ENCODE results near the gene SPG11.

Gene SPG11

DNA sequence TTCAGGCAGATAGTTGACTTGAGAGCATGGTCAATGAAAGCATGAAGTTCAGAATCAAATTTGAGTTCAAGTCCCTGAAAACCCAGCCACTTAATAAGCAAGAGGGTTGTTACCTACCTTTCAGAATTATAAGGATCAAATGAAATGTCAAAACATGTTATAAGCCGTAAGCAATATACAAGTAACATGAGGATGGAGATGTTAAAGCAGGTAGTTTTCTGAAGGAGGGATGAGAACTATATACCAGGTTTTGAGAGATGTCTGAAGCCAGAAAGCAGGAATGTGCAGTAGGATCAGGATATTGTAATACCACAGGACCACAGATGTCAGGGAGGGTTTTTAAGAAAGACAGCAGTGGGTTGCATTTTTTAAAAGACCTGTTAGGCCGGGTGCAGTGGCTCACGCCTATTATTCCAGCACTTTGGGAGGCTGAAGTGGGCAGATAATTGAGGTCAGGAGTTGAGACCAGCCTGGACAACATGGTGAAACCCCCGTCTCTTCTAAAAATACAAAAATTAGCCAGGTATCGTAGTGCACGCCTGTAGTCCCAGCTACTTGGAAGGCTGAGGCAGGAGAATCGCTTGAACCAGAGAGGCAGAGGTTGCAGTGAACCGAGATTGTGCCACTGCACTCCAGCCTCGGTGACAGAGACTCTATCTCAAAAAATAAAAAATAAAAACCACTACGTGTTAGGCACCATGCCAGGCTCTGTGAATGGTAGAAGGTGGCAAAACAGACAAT, 133.4 kb downstream of the SPG11 start:
- TF ChIP-seq EZH2phosphoT487 (conservative IDR thresholded peaks at IDR 0.05; ENCODE audit: low read length) (no peak), CTCF (IDR thresholded peaks at IDR 0.05; ENCODE audit: insufficient read depth, low read length, poor library complexity, severe bottlenecking) (no peak)
- Histone ChIP-seq H3K27ac (ENCODE audit: low read depth, low read length) (no peak overlapping the region), H3K4me2 (ENCODE audit: low read depth, low read length, poor library complexity, severe bottlenecking) (no peak overlapping the region), H3K36me3 (ENCODE audit: low read length) (peaks cover 20% of the 10 kb centered on the region; the same call in 1 of the 2 replicates), H2AFZ (ENCODE audit: low read depth, low read length, severe bottlenecking) (no peak overlapping the region), H3K4me3 (ENCODE audit: insufficient read depth, low read length, poor library complexity, severe bottlenecking) (no peak overlapping the region), H3K9me2 (replicated peaks; ENCODE audit: insufficient read depth, low read length) (no peaks in the 10 kb centered on the region), H3K9me3 (ENCODE audit: insufficient read depth, low read length) (no peaks in the 10 kb centered on the region), H4K20me1 (ENCODE audit: low read depth, low read length) (0 out of 2 replicates have a peak, but pooled peaks cover 3% of the 10 kb centered on the region), H3K79me2 (ENCODE audit: insufficient read depth, low read length) (no peaks in the 10 kb centered on the region), H3K27me3 (ENCODE audit: low read length) (no peaks in the 10 kb centered on the region), H3F3A (ENCODE audit: insufficient read depth) (peaks cover 52% of the 10 kb centered on the region), H3K9ac (ENCODE audit: low read length) (no peak overlapping the region)

GRCh38 chr15:44527241-44527640, 136.2 kb downstream of the SPG11 start:
- Histone ChIP-seq H3K4me2 (ENCODE audit: low read depth, low read length, poor library complexity, severe bottlenecking) (no peak overlapping the region), H3F3A (ENCODE audit: insufficient read depth) (peaks cover 42% of the 10 kb centered on the region; the same call in 1 of the 2 replicates), H3K9ac (ENCODE audit: low read length) (no peak overlapping the region), H4K20me1 (ENCODE audit: low read depth, low read length) (0 out of 2 replicates have a peak, but pooled peaks cover 3% of the 10 kb centered on the region), H3K9me3 (ENCODE audit: insufficient read depth, low read length) (no peaks in the 10 kb centered on the region), H3K36me3 (ENCODE audit: low read length) (peaks cover 23% of the 10 kb centered on the region; the same call in 1 of the 2 replicates), H3K79me2 (ENCODE audit: insufficient read depth, low read length) (no peaks in the 10 kb centered on the region), H3K4me3 (ENCODE audit: insufficient read depth, low read length, poor library complexity, severe bottlenecking) (no peak overlapping the region), H3K27me3 (ENCODE audit: low read length) (no peaks in the 10 kb centered on the region), H2AFZ (ENCODE audit: low read depth, low read length, severe bottlenecking) (no peak overlapping the region), H3K9me2 (replicated peaks; ENCODE audit: insufficient read depth, low read length) (no peaks in the 10 kb centered on the region), H3K27ac (ENCODE audit: low read depth, low read length) (no peak overlapping the region)
- TF ChIP-seq CTCF (IDR thresholded peaks at IDR 0.05; ENCODE audit: insufficient read depth, low read length, poor library complexity, severe bottlenecking) = no peak
- TF ChIP-seq EZH2phosphoT487 (conservative IDR thresholded peaks at IDR 0.05; ENCODE audit: low read length) = no peak

DNA sequence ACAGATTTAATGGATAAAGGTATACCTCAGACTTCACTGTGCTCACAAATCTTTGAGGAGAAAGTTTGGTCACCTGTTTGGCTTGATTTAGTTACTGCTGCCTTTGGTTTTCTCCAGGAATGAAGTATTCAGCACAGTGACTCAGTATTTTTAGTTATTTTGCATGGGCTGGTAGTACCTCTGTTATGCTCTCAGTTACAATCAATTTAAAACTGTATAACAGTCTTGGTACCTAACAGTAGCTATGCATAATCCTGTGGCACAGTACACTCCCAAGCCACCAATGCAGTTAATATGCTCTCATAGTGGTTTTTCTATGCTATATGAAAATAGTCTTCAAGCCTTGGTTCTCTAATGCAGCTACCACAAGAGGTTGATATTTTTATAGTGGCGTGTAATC, 138.4 kb downstream of the SPG11 start:
- Histone ChIP-seq H3K27ac (ENCODE audit: low read depth, low read length) (no peak overlapping the region), H3K9me3 (ENCODE audit: insufficient read depth, low read length) (no peaks in the 10 kb centered on the region), H3K36me3 (ENCODE audit: low read length) (peaks cover 34% of the 10 kb centered on the region; the same call in 1 of the 2 replicates)

More for the DNA sequence above, 138.4 kb downstream of the SPG11 start:
- H3F3A ChIP-seq (ENCODE audit: insufficient read depth) = peaks cover 43% of the 10 kb centered on the region; the same call in 1 of the 2 replicates
- TF ChIP-seq CTCF (IDR thresholded peaks at IDR 0.05; ENCODE audit: insufficient read depth, low read length, poor library complexity, severe bottlenecking) (no peak), EZH2phosphoT487 (conservative IDR thresholded peaks at IDR 0.05; ENCODE audit: low read length) (no peak)
- H3K4me3 ChIP-seq (ENCODE audit: insufficient read depth, low read length, poor library complexity, severe bottlenecking) = no peak overlapping the region
- no peak overlapping the region for H3K4me2 ChIP-seq (ENCODE audit: low read depth, low read length, poor library complexity, severe bottlenecking)
- H3K79me2 ChIP-seq (ENCODE audit: insufficient read depth, low read length) = no peaks in the 10 kb centered on the region
- H4K20me1 ChIP-seq (ENCODE audit: low read depth, low read length) = 0 out of 2 replicates have a peak, but pooled peaks cover 3% of the 10 kb centered on the region
- no peaks in the 10 kb centered on the region for H3K9me2 ChIP-seq (replicated peaks; ENCODE audit: insufficient read depth, low read length)
- no peaks in the 10 kb centered on the region for H3K27me3 ChIP-seq (ENCODE audit: low read length)
- no peak overlapping the region for H2AFZ ChIP-seq (ENCODE audit: low read depth, low read length, severe bottlenecking)
- no peak overlapping the region for H3K9ac ChIP-seq (ENCODE audit: low read length)
